LoVo (cell line): ENCODE results near the gene DNER.
"Not testable (repeated sequence)": the region's sequence is repeated elsewhere in the genome, so short reads cannot be mapped to it uniquely, and the experiment has no call there.

Experiments
- DNase-seq: peaks from one replicate; pipeline ENCODE4 v3.0.0-alpha.2; 2016; ENCODE audit warnings: low spot score

DNER gene

GRCh38 chr2:229616433-229616832 is 97.9 kb downstream of the DNER start:
- DNase-seq, result no peak

- DNase-seq, result not testable (repeated sequence)
Measured at GRCh38 chr2:229614021-229614420, 100.3 kb downstream of the DNER start.

- no peak for DNase-seq
Measured at GRCh38 chr2:229612384-229612971, 101.9 kb downstream of the DNER start.

GRCh38 chr2:229611360-229611759 is 103.0 kb downstream of the DNER start:
- DNase-seq, result no peak

GRCh38 chr2:229610872-229611271 is 103.5 kb downstream of the DNER start:
- no peak for DNase-seq

GRCh38 chr2:229610333-229610732 is 104.0 kb downstream of the DNER start:
- no peak for DNase-seq

GRCh38 chr2:229601936-229602335 is 112.4 kb downstream of the DNER start:
- DNase-seq, result no peak

GRCh38 chr2:229601396-229601795 is 113.0 kb downstream of the DNER start:
- no peak for DNase-seq

GRCh38 chr2:229598227-229598626 is 116.1 kb downstream of the DNER start:
- no peak for DNase-seq

- DNase-seq, result no peak
Measured at GRCh38 chr2:229596796-229597195, 117.6 kb downstream of the DNER start.

- no peak for DNase-seq
Measured at GRCh38 chr2:229591611-229592010, 122.7 kb downstream of the DNER start.

- peak; percentile 76 for DNase-seq
Measured at GRCh38 chr2:229586746-229587705, 127.3 kb downstream of the DNER start.

GRCh38 chr2:229586012-229586411 is 128.3 kb downstream of the DNER start:
- DNase-seq, result peak; percentile 4

- DNase-seq, result no peak
Measured at GRCh38 chr2:229582151-229582550, 132.2 kb downstream of the DNER start.

GRCh38 chr2:229578052-229578846 is 136.1 kb downstream of the DNER start:
- no peak for DNase-seq

GRCh38 chr2:229575569-229576315 is 138.6 kb downstream of the DNER start:
- DNase-seq, result no peak

- no peak for DNase-seq
Measured at GRCh38 chr2:229572507-229573271, 141.7 kb downstream of the DNER start.

GRCh38 chr2:229571243-229571642 is 143.1 kb downstream of the DNER start:
- no peak for DNase-seq

GRCh38 chr2:229566370-229566769 is 148.0 kb downstream of the DNER start:
- DNase-seq, result no peak

- no peak for DNase-seq
Measured at GRCh38 chr2:229564300-229564907, 150.0 kb downstream of the DNER start.

GRCh38 chr2:229563388-229563787 is 151.0 kb downstream of the DNER start:
- DNase-seq, result no peak
